Thoracic aorta (tissue), 2 donors: ENCODE data around the gene UQCR10. TPM values are rescaled to one million over a fixed set of nuclear protein-coding genes. Genes with fewer than 3 reads are reported as not detected.

Experiments used
- ATAC-seq: fragments of 150-250 bp; one replicate; pipeline ENCODE4 v1.8.0; 2017; ENCODE audit warnings: low read depth; ENCODE audit not compliant: insufficient number of reproducible peaks, low FRiP score
- DNase-seq: peaks from one replicate; pipeline ENCODE4 v3.0.0-alpha.2; 2020; ENCODE audit warnings: low spot score
- H3K27ac ChIP-seq, 2 donors: fragments of 200-600 bp; sonication (generic); 1 replicate in 1 of 2; 2 replicates in 1 of 2; pipeline ENCODE4 v1.5.1; 2016; ENCODE audit warnings: mild to moderate bottlenecking in 2 of 2, moderate library complexity in 2 of 2
- H3K27me3 ChIP-seq: fragments of 200-600 bp; sonication (generic); replicated peaks from 2 replicates; pipeline ENCODE4 v1.6.0; 2016; ENCODE audit warnings: mild to moderate bottlenecking; ENCODE audit not compliant: insufficient read depth
- H3K36me3 ChIP-seq: fragments of 200-600 bp; sonication (generic); one replicate; pipeline ENCODE4 v1.5.1; 2016
- H3K4me1 ChIP-seq, 2 donors: fragments of 200-600 bp; sonication (generic); 1 replicate in 1 of 2; 2 replicates in 1 of 2; pipeline versions ENCODE4 v1.5.1 to v1.6.0; 2016; ENCODE audit warnings: low read depth in 2 of 2, mild to moderate bottlenecking in 1 of 2; ENCODE audit not compliant: control insufficient read depth in 1 of 2
- H3K4me3 ChIP-seq: fragments of 200-600 bp; sonication (generic); 2 replicates; pipeline ENCODE4 v1.5.1; 2016; ENCODE audit warnings: mild to moderate bottlenecking
- H3K9me3 ChIP-seq: fragments of 200-600 bp; sonication (generic); 2 replicates; pipeline ENCODE4 v1.5.1; 2016
- CTCF ChIP-seq: fragments of 200-600 bp; sonication (generic); IDR thresholded peaks from one replicate; pipeline ENCODE4 v1.5.1; 2019; ENCODE audit warnings: antibody characterized with exemption
- total RNA-seq, 2 donors: library from RNA; depleted of rRNA; stranded (reverse); fragments of >200 nt; gene quantifications; one replicate each; pipeline versions ENCODE4 v1.1.0 to v1.2.3, GENCODE V29; 2016

UQCR10 gene
- total RNA-seq, 2 donors from 2014 or later: 12.2 to 43.1 TPM

DNA sequence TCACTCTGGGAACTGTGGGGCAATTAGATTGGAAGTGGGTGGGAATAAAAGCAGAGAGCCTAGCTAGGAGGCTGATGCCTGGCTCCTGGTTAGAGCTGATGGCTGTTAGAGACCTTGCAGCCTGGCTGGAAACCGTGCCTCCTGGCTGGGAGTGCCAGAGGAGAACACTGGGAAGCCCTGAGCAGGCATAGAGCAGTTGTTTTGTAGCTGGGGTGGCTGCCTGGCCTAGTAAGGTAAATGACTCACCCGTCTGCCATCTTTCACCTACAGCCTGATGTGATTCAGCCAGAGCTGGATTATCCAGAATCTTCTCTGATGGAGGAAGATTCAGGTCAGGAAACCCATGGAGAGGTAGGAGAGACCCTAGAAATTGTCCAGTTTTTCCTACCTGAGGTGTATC lies 6.1 kb downstream of the UQCR10 start:
- no peak for DNase-seq
- Histone ChIP-seq H3K36me3 (peaks cover 19% of the 10 kb centered on the region), H3K4me1 (peaks cover 3 to 7% of the 10 kb centered on the region in 2 donors), H3K27ac (no peak overlapping the region), H3K27me3 (no peaks in the 10 kb centered on the region), H3K9me3 (no peaks in the 10 kb centered on the region), H3K4me3 (no peak overlapping the region)
- no peak for TF ChIP-seq CTCF
- ATAC-seq: no peak

- H3K27me3 ChIP-seq: no peaks in the 10 kb centered on the region
- H3K4me3 ChIP-seq: no peak overlapping the region
- no peak for TF ChIP-seq CTCF
- no peak for ATAC-seq
- no peaks in the 10 kb centered on the region for H3K36me3 ChIP-seq
- no peak for DNase-seq
- H3K9me3 ChIP-seq: no peaks in the 10 kb centered on the region
- peaks cover 13 to 18% of the 10 kb centered on the region in 2 donors for H3K4me1 ChIP-seq
- H3K27ac ChIP-seq: peak overlapping the region in 1 of 2 donors; percentile 66
These were observed 13.1 kb downstream of the UQCR10 start for GRCh38 chr22:29780220-29780619.

DNA sequence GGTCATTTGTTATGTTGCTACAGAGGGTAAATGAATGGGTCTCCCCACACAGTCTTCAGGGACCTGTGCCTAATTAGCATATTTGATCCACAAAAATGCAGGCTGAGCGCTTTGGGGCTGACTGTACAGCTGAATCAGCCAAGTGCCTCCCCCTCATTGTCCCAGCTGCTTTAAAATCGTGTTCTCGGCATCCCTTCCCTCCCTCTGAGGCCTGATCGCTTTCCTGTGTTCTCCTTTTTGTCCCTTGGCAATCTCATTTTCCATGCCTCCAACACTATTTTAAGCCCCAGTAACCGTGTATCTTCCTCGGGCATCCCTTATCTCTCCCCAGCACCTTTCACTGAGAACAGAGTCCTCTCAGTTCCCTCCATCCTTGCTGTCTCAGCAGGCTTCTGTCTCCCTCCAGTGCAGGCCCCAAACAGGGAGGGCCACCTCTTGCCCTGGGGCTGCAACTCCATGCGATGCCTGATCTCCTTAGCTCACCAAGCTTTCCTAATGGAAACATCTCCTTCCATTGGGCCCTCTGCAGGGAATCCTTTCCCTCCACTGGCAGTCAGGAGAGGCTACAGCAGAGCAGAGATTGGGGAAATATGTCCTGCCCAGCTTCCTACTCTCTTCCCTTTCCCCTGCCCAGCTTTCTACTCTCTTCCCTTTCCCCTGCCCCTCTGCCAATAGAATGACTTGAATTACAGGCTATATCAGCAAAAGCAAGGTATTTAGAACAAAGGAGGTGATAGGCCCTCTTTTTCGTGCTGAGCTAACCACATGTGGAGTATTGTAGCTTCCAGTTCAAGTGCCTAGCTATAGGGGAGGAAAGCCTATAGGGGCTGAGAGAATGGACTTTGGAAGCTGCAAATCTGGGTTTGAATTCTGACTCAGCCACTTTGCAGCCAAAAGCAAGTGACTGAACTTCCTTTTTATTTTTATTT lies 13.8 kb downstream of the UQCR10 start:
- no peaks in the 10 kb centered on the region for H3K27me3 ChIP-seq
- peaks cover 13 to 18% of the 10 kb centered on the region in 2 donors for H3K4me1 ChIP-seq
- ATAC-seq (no peak), DNase-seq (no peak)
- no peak overlapping the region for H3K4me3 ChIP-seq
- no peaks in the 10 kb centered on the region for H3K36me3 ChIP-seq
- no peaks in the 10 kb centered on the region for H3K9me3 ChIP-seq
- no peak for TF ChIP-seq CTCF
- H3K27ac ChIP-seq: peak overlapping the region; percentile 16 to 66

GRCh38 chr22:29782061-29782845 lies 15.1 kb downstream of the UQCR10 start:
- Histone ChIP-seq H3K9me3 (no peaks in the 10 kb centered on the region), H3K4me1 (peaks cover 13 to 18% of the 10 kb centered on the region in 2 donors), H3K27ac (peak overlapping the region; percentile 12 to 66), H3K27me3 (no peaks in the 10 kb centered on the region), H3K36me3 (no peaks in the 10 kb centered on the region), H3K4me3 (no peak overlapping the region)
- TF ChIP-seq CTCF: no peak
- DNase-seq: no peak
- ATAC-seq: no peak
